HG02981 (cell line): ENCODE data around the gene FRG1.
"Not testable (repeated sequence)": the region's sequence is repeated elsewhere in the genome, so short reads cannot be mapped to it uniquely, and the experiment has no call there.

ENCODE experiments used
- ATAC-seq: cut with Tn5 transposase; IDR thresholded peaks from one replicate; pipeline ENCODE4 v1.9.1; 2021; ENCODE audit warnings: mild to moderate bottlenecking, moderate library complexity; ENCODE audit not compliant: unreplicated experiment

FRG1 gene

DNA sequence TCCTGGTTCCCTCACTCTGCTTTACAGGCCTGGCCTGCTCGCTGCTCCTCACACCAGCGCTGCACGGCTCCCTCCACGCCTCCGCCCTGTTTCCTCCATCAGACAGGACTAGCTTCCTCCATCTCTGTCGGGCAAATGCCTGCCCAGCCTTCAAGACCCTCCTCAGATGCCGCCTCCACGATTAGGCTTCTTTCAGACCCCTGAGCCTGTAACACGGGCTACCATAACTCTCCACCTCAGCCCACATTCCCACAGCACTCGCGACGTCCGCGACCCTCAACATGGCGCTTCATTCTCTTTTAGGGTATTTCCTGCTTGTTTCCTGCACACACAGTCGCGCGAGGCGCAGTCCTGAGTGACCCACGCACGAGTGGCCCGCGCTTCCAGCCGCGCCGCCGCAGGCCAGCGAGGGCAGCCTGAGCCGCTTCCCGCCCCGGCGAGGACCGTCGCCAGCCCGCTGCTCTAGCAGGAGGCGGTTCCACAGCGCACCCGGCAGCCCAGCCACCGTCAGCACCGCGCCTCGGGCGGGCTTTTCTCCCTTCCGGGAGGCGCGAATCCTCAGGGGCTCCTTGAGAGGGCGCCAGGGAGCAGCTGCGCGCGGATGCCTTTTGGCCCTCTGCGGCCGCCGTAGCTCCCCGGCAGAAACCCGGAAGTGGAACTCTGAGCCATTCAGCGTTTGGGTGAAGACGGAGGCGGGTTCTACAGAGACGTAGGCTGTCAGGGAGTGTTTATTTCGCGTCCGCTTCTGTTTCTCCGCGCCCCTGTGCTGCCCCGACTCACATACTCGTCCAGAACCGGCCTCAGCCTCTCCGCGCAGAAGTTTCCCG, at the start of gene FRG1:
Gene FRG1, plus strand, starts transcription at position 695 of the 827 bp plus-strand sequence. CDS start 138 bp downstream, outside the sequence.
- peak; percentile 99 for ATAC-seq

DNA sequence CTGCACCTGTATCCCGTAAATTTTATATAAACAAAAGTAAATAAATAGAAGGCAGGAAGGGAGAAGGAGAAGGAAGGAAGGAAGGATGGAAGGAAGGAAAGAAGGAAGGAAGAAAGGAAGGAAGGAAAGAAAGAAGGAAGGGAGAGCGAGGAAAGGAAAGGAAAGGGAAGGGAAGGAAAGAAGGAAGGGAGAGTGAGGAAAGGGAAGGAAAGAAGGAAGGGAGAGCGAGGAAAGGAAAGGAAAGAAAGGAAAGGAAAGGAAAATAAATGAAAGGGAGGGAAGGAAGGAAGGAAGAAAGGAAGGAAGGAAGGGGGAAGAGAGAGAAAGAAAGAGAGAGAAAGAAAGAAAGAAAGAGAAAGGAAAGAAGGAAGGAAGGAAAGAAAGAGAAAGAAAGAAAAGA, 43.0 kb upstream of the FRG1 start:
- ATAC-seq: no peak

DNA sequence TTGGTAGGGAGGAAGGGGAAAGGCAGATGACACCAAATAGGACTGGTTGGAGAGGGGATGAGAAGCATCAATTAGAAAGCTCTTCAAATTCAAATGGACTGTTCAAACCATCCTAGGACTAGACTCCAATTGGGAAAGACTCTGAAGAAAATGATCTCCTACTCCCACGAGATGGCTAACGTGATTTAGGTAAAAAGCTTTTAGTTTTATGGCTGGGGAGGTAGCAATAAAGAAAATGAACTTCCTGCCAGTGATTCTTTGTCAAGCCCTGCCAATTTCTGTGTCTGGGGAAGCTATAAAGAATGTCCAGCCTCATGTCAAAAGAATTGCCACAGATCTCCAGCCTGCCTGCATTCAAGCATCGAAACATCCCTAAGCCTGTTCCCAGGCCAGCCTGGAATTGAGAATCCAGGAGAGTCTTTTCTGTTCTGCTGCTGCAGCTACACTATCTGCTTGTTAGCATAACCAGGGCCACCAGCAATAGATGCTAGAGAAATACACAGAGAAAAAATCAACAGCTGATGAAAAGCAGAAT, 41.1 kb upstream of the FRG1 start:
- ATAC-seq: not testable (repeated sequence)

DNA sequence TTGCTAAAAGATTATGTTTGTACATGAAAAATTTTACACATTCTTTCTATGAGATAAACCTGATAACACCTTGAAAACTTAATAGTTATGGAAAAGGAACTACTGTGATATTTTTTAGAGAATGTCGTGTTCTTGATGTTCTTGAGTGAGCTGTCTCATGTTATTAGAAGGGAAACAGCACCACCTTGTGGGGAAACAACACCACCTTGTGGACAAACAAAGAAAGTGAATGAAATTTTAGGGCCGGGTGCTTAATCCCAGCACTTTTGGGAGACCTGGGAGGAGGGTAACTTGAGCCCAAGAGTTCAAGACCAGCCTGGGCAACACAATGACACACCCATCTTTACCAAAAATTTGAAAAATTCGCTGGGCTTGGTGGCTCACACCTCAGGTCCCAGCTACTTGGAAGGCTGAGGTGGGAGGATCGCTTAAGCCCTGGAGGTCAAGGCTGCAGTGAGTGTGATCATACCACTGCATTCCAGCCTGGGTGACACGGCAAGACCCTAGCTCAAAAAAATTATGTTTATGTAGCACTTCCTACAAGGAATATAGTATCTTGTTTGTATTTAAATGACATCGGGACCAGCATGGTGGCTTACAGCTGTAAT, 36.1 kb upstream of the FRG1 start:
- not testable (repeated sequence) for ATAC-seq

DNA sequence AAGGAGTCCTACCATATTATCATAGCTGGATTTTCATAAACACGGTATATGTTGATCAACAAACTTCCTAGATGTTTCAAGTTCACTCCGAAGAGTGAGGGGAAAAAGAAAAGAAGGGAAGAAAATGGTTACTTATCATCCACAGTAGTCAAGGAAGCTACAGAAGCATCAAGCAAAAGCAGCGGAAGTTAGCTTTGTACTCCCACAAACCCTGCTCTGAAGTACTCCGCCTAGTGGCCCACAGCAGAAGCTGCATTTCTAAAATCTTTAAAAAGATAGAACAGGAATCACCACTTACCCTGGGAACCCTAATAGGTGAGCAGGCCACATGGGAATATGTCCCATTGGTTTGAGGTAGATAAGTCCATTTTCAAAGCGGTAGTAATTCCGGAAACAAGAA, 28.5 kb upstream of the FRG1 start:
- no peak for ATAC-seq

DNA sequence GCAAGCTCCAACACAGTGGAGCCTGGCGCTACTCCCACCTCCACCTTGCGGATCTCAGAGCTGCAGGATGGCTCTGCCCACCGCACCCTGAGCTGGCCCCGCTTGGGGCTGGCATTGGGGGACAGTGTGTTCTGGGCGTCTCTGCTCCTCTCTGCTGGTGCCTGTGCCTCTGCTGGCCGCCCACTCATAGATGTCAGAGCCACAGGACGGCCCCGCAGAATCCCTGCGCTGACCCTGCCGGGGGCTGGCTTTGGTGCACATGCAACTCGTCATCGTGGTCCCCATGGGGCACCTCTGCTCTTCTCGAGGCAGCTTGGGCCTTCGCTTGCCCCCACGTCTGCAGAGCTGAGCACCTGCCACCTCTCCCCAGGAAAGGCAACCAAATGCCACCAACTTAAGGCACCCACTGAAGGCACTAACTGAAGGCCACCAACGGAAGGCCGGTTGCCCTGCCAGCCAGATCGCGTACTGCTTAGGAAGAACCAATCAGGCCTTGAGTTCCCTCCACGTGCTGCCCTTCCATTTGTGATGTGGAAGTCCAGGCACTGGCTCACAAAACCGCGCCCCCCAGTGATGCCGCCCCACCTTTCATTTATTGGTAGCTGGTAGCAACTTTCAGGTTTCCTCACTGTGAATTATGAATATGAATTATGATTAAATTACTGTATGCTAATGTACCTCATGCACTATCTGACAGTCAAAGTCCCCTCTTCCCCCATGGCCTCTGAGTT, 23.3 kb upstream of the FRG1 start:
- ATAC-seq: no peak

DNA sequence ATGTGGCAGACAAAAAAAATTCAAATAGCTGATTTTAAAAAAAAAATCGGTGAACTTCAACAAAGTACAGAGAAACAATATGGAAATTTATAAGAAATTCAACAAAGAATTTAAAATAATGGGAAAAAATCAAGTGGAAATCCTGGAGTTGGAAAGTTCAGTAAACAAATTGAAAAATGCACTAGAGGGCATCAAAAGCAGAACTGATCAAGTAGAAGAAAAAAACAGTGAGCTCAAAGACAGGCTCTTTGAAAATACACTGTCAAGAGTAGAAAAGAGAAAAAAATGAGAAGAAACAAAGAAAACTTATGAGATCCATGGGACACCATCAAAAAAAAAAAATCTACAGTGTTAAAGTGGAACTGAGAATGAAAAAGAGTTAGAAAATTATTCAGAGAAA, 19.6 kb upstream of the FRG1 start:
- ATAC-seq: no peak

DNA sequence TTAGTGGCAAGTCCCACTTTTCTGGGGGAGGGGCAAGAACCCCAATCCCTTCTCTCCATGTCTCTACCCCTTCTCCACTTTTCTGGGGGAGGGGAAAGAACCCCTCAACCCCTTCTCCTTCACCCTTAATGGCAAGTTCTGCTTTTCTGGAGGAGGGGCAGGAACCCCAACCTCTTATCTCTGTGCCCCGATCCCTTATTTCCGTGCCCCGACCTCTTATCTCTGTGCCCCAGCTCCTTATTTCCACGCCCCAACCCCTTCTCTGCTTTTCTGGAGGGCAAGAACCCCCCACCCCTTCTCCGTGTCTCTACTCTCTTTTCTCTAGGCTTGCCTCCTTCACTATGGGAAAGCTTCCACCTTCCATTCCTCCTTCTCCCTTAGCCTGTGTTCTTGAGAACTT, 13.9 kb upstream of the FRG1 start:
- ATAC-seq: not testable (repeated sequence)

DNA sequence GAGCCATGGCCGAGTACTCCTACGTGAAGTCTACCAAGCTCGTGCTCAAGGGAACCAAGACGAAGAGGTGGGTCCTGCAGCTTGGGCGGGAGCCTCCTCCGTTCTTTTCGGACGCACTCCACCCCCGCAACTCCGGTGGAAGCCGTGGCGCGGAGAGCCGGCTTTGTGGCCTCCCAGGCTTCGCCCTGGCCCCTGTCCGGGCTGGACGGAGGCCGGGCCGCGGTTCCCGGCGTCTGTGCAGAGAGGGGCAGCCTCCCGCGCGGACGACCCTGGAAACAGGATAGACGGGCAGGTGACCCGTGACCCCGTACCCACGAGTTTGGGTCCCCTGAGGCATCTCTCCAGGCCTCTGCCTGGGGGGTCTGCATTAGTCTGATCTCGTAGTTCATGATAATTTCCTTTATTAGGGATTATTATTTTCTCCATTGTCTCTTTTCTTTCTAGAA, 356 bp downstream of the FRG1 start:
- no peak for ATAC-seq

DNA sequence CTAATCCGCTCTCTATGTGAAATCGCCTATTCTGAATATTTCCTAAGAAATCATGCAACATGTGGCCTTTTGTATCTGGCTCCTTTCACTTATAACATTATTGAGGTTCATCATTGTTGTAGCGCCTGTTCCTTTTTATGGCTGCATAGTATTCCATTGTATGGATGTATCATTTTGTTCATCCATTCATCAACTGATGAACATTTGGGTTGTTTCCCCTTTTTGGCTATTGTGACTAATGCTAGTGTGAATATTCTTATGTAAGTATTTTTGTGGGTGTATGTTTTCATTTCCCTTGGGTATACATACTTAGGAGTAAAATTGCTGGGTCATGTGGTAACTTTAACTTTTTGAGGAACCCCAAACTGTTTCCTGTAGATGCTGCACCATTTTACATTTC, 1.7 kb downstream of the FRG1 start:
- ATAC-seq: not testable (repeated sequence)

DNA sequence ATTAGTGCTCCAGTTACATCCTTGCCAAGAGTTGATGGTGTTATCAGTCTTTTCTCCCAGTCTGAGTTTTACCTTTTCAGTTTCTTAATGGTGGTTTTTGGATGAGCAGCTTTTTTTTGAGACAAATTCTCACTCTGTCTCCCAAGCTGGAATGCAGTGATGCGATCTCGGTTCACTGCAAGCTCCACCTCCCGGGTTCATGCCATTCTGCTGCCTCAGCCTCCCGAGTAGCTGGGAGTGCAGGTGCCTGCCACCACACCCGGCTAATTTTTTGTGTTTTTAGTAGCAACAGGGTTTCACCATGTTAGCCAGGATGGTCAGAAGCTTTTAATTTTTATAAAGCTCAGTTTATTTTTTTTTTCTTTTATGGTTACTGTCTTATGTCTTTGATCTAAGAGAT, 3.4 kb downstream of the FRG1 start:
- not testable (repeated sequence) for ATAC-seq

DNA sequence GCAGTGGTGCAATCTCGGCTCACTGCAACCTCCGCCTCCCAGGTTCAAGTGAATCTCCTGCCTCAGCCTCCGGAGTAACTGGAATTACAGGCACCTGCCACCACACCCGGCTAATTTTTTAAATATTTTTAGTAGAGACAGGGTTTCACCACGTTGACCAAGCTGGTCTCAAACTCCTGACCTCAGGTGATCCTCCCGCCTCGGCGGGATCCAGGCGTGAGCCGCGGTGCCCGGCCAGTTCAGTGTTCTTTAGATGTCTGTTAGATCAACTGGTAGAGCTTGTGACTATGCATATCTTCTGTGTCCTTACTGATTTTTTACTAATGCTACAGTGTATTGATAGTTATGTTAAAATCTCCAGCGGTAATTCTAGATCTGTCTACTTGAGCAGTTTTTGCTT, 6.2 kb downstream of the FRG1 start:
- not testable (repeated sequence) for ATAC-seq

DNA sequence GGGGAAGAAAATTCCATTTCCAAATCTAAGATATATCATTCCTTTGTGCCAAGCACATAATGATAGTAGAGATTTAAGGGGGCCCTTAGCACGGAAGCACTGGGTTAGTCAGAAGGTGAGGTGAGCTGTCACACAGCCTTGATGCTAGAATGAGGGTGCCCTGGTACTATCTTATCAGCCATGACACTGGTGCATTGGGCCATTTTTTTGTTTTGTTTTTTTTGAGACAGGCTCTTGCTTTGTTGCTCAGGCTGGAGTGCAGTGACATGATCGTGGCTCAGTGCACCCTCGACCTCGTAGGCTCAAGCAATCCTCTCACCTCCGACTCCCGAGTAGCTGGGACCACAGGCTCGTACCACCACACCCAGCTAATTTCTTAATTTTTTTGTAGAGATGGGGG, 7.8 kb downstream of the FRG1 start:
- not testable (repeated sequence) for ATAC-seq

DNA sequence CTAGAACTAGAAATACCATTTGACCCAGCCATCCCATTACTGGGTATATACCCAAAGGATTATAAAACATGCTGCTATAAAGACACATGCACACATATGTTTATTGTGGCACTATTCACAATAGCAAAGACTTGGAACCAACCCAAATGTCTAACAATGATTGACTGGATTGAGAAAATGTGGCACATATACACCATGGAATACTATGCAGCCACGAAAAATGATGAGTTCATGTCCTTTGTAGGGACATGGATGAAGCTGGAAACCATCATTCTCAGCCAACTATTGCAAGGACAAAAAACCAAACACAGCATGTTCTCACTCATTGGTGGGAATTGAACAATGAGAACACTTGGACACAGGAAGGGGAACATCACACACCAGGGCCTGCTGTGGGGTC, 28.6 kb downstream of the FRG1 start:
- not testable (repeated sequence) for ATAC-seq

DNA sequence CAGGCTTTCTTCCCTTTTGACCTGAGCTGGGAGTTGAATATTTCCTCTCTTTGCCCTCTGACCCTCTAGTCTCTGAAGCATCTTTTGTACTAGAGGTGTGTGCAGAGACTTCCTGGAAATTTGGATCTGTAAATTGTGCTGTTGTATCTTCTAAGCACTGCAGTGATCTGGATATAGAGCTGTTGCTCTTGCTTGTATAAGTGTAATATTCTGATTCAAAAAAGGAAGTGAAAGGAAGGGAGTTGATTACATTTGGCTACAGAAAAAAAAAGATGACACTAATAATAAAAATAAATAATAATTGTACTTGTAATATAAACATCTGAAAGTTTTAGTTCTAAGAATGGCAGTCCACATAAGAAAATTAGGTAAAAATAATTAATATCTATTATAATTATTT, 33.0 kb downstream of the FRG1 start:
- ATAC-seq: no peak

DNA sequence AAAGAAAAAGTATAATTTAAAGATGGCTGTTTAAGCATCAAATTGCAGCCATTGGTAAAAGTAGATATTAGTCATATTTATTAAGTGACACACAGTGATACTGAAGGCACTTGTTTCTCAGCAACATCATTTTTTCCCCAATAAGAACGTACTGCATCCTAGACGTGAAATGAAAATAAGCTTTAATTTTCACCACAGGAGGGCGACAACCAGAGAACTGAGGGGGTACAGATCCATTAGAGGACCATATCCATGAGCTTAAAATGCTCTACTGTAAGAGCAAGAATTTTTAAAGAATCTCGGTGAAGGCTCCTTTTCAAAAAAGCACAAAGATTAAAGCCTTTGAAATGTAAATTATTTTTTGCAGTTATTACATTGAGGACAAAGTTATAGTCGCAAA, 33.4 kb downstream of the FRG1 start:
- no peak for ATAC-seq

DNA sequence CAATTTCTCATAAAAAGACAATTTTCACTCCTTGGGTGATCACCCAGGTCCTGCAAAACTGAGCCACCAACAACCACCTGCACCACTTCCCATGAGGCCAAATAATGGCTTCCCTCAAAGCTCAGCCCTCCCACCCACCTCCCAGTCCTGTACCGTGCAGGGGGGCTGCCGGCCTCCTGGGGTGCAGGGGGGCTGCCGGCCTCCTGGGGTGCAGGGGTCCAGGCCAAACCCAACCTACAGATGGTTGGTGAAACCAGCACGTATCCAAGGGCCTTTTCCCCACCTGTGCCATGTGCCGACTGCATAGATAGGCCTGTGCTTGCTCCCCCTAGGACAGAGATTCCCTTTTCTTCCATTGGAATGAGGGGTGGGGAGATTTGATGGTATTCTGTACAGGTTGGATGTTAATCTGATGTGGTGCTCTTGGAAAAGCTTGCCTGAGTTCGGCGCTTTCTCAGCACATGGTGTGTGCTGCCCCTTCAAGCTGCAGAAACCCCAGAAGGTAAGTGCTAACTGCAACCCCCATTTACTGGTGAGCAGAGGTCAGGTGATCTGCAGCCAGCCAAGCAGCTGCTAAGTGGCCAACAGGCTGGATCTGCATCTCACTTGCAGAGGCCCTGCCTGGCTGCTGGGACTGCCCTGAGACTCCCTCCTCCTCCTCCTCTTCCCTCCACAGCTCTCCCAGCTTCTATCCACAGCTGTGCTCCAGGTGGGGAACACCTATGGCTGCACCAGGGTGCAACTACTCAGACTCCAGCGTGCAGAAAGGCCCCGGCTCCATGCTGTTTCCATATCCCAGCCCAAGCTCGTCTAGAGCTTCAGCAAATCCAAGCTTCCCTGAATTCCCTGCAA, 38.8 kb downstream of the FRG1 start:
- ATAC-seq: no peak

DNA sequence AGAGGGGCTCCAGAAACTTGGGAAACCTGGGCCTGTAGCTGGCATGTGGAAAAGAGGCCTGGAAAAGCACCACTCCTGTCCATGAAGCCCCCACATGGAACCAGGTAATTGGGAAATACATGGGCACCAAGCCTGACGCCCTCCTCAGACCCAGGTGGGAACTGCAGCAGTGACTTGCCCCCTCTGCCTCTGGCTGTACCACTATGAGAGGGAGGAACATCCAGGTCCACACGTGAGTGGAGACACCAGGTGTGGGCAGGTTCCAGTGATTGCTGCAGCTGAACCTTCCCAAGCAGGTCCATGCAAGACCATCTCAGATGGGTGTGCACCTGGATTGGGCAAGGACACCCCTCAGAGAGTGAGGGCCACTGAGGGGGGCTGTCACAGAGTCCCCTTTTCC, 39.6 kb downstream of the FRG1 start:
- not testable (repeated sequence) for ATAC-seq

DNA sequence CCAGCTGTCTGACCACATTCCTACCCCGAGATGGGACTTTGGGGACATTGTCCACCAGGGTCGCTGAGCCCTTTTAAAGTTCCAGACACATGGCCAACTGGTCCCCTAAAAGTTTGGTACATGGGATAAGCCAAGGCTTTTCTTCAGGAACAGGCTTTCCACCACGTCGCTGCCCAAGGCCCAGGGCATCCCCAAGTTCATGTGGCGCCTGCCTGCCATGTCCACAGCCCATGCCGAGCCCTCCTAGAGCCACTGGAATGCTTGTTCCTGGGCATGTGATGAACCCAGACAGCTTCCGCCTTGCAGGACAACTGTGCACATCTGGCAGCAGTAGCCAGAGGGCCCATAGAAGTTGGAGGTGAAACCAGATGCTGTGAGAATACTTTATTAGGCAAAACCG, 41.3 kb downstream of the FRG1 start:
- no peak for ATAC-seq

DNA sequence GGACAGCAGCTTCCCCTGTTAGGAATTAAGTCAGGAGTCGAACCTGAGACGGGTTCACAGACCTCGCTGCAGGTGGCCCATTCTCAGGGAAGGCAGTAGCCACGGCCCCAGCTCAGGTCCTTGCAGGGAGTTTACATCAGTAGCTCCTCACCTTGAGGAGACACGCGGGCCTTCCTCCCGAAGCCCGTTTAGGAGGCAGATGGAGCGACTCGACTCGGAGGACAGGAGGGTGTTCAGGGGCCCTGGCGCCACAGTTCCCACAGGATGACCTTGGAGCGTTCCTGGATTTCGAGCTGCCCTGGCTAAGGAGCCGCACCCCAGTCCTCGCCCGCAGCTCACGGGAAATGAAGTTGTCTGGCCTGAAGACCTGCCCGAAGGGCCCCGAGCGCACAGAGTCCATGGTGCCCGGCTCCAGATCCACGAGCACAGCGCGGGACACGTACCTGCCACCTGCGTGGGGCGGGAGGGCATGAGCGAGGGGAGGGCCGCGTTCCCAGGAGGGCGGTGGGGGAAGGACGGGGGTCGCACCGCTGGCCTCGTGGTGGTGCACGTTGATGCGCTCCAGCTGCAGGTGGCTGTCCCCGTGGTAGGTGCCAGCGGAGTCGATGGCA, 43.3 kb downstream of the FRG1 start:
- ATAC-seq: not testable (repeated sequence)
